Measurements from ENCODE around the gene CMTM4.

The CMTM4 gene

DNA sequence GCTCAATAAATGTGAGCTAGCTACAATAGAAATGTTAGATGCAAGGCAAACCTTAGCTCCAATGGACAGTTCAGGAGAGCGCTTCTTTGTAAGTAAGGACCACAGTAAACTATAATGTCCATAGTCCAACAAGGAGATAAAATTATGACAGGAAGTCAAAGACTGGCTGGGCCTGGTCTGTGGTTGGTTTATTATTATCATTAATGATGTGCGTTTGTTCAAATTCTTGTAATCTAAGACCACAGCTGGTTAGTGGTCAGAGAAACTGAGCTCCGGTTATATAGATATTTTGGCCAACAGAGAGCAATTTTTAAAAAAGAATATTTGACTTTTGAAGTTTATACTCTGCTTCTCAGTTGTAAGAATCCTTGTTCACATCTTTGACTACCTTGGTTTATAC, 122.0 kb downstream of the CMTM4 start:
- Histone ChIP-seq H3F3A (ENCODE audit: low read depth) (0 out of 2 replicates have a peak, but pooled peaks cover 5% of the 10 kb centered on the region), H4K20me1 (ENCODE audit: insufficient read depth, low read length, poor library complexity, severe bottlenecking) (no peaks in the 10 kb centered on the region), H3K4me2 (ENCODE audit: low read depth, low read length, poor library complexity, severe bottlenecking) (peak overlapping the region; percentile 33), H3K4me3 (ENCODE audit: low read length, poor library complexity, severe bottlenecking) (no peak overlapping the region), H3K9me2 (replicated peaks; ENCODE audit: low read depth, low read length) (no peaks in the 10 kb centered on the region), H3K27me3 (ENCODE audit: insufficient read depth, low read length, poor library complexity, severe bottlenecking) (no peaks in the 10 kb centered on the region), H2AFZ (ENCODE audit: low read length) (no peak overlapping the region), H3K9ac (ENCODE audit: low read depth, low read length, poor library complexity, severe bottlenecking) (no peak overlapping the region), H3K36me3 (ENCODE audit: insufficient read depth, low read length) (no peaks in the 10 kb centered on the region), H3K4me1 (ENCODE audit: insufficient read depth, low read length, poor library complexity, severe bottlenecking) (peaks cover 64% of the 10 kb centered on the region), H3K79me2 (ENCODE audit: insufficient read depth, low read length) (no peaks in the 10 kb centered on the region), H3K9me3 (ENCODE audit: insufficient read depth, low read depth, low read length) (no peaks in the 10 kb centered on the region)
- TF ChIP-seq EZH2phosphoT487 (IDR thresholded peaks at IDR 0.05; ENCODE audit: borderline replicate concordance) (no peak), CTCF (conservative IDR thresholded peaks at IDR 0.05; ENCODE audit: low read length) (no peak)

GRCh38 chr16:66574081-66574480, 122.5 kb downstream of the CMTM4 start:
- Histone ChIP-seq H3K4me1 (ENCODE audit: insufficient read depth, low read length, poor library complexity, severe bottlenecking) (peaks cover 66% of the 10 kb centered on the region), H3K79me2 (ENCODE audit: insufficient read depth, low read length) (no peaks in the 10 kb centered on the region)

GRCh38 chr16:66572356-66572755, 124.2 kb downstream of the CMTM4 start:
- Histone ChIP-seq H2AFZ (ENCODE audit: low read length) (no peak overlapping the region), H3K4me3 (ENCODE audit: low read length, poor library complexity, severe bottlenecking) (peak overlapping the region; percentile 25), H4K20me1 (ENCODE audit: insufficient read depth, low read length, poor library complexity, severe bottlenecking) (no peaks in the 10 kb centered on the region), H3K9ac (ENCODE audit: low read depth, low read length, poor library complexity, severe bottlenecking) (peak overlapping the region; percentile 39), H3K4me2 (ENCODE audit: low read depth, low read length, poor library complexity, severe bottlenecking) (peak overlapping the region; percentile 49), H3K9me2 (replicated peaks; ENCODE audit: low read depth, low read length) (no peaks in the 10 kb centered on the region), H3K79me2 (ENCODE audit: insufficient read depth, low read length) (no peaks in the 10 kb centered on the region; the same call in 1 of the 2 replicates), H3K4me1 (ENCODE audit: insufficient read depth, low read length, poor library complexity, severe bottlenecking) (peaks cover 62% of the 10 kb centered on the region), H3K36me3 (ENCODE audit: insufficient read depth, low read length) (peaks cover 6% of the 10 kb centered on the region), H3F3A (ENCODE audit: low read depth) (peaks cover 5% of the 10 kb centered on the region; the same call in 1 of the 2 replicates), H3K9me3 (ENCODE audit: insufficient read depth, low read depth, low read length) (no peaks in the 10 kb centered on the region), H3K27me3 (ENCODE audit: insufficient read depth, low read length, poor library complexity, severe bottlenecking) (no peaks in the 10 kb centered on the region)
- no peak for TF ChIP-seq CTCF (conservative IDR thresholded peaks at IDR 0.05; ENCODE audit: low read length)
- TF ChIP-seq EZH2phosphoT487 (IDR thresholded peaks at IDR 0.05; ENCODE audit: borderline replicate concordance), result no peak

More at GRCh38 chr16:66574081-66574480, 122.5 kb downstream of the CMTM4 start:
- Histone ChIP-seq H3K4me2 (ENCODE audit: low read depth, low read length, poor library complexity, severe bottlenecking) (peak overlapping the region; percentile 33), H3F3A (ENCODE audit: low read depth) (peaks cover 5% of the 10 kb centered on the region; the same call in 1 of the 2 replicates), H3K36me3 (ENCODE audit: insufficient read depth, low read length) (no peaks in the 10 kb centered on the region), H3K27me3 (ENCODE audit: insufficient read depth, low read length, poor library complexity, severe bottlenecking) (no peaks in the 10 kb centered on the region), H3K9me3 (ENCODE audit: insufficient read depth, low read depth, low read length) (no peaks in the 10 kb centered on the region), H3K4me3 (ENCODE audit: low read length, poor library complexity, severe bottlenecking) (no peak overlapping the region), H3K9me2 (replicated peaks; ENCODE audit: low read depth, low read length) (no peaks in the 10 kb centered on the region), H2AFZ (ENCODE audit: low read length) (no peak overlapping the region), H3K9ac (ENCODE audit: low read depth, low read length, poor library complexity, severe bottlenecking) (no peak overlapping the region), H4K20me1 (ENCODE audit: insufficient read depth, low read length, poor library complexity, severe bottlenecking) (no peaks in the 10 kb centered on the region)
- TF ChIP-seq CTCF (conservative IDR thresholded peaks at IDR 0.05; ENCODE audit: low read length) (no peak), EZH2phosphoT487 (IDR thresholded peaks at IDR 0.05; ENCODE audit: borderline replicate concordance) (no peak)
